ENCODE measurements around the gene GAB1. TPM values are rescaled to one million over a fixed set of nuclear protein-coding genes. Genes with fewer than 3 reads are reported as not detected.

Gene GAB1
- total RNA-seq, 1 experiment from 2014 or later, result 46.9 TPM

DNA sequence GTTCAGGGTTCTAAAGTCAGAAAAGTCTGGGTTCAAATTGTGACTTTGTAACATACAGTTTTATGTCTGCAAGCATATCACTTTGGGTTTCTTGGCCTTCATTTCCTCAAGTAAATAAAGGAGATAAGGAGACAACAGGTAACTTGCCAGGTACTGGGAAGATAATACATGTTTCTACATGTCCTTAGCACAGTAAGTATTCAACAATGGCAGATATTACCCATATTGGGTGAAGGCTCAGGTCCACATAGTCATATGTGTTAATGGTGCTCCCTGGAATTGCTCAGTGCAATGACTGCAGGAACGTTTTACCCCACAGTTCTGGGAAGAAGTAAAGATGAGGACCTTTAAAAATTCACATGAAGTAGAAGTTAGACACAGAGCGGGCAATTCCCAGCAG, 35.8 kb upstream of the GAB1 start:
- no peak overlapping the region for H3K4me3 Mint-ChIP-seq (ENCODE audit: unreplicated experiment)
- BruUV-seq (replicated peaks), result no TSS peak
- CTCF ChIA-PET, result no interaction called here
- Histone ChIP-seq H3K4me3 (ENCODE audit: low read depth, low read length) (no peak overlapping the region), H3K9me3 (no peaks in the 10 kb centered on the region), H3K4me1 (no peaks in the 10 kb centered on the region), H3K27me3 (replicated peaks; ENCODE audit: control insufficient read depth, insufficient read depth, low read length) (no peaks in the 10 kb centered on the region), H3K36me3 (ENCODE audit: control insufficient read depth, insufficient read depth, low read length) (no peaks in the 10 kb centered on the region)
- H3K4me1 Mint-ChIP-seq (ENCODE audit: low read depth, unreplicated experiment), result no peaks in the 10 kb centered on the region
- H3K36me3 Mint-ChIP-seq (ENCODE audit: insufficient read depth, unreplicated experiment), result no peaks in the 10 kb centered on the region
- no peak for TF ChIP-seq CTCF (IDR thresholded peaks at IDR 0.05; ENCODE audit: insufficient read depth in 1 of 2, low read depth in 1 of 2, low read length in 1 of 2, severe bottlenecking in 1 of 2, unreplicated experiment in 1 of 2)
- no peaks in the 10 kb centered on the region for H3K9me3 Mint-ChIP-seq (ENCODE audit: unreplicated experiment)
- no peak overlapping the region for H3K27ac Mint-ChIP-seq (ENCODE audit: unreplicated experiment)
- intact Hi-C loops (cut with micrococcal nuclease; ENCODE audit: unreplicated experiment), result no loop called here
- DNase-seq, result no peak
- POLR2A ChIA-PET, result no interaction called here
- H3K27me3 Mint-ChIP-seq (ENCODE audit: insufficient read depth, unreplicated experiment), result no peaks in the 10 kb centered on the region

- no peaks in the 10 kb centered on the region for H3K27me3 ChIP-seq (replicated peaks; ENCODE audit: control insufficient read depth, insufficient read depth, low read length)
- TF ChIP-seq CTCF (IDR thresholded peaks at IDR 0.05; ENCODE audit: insufficient read depth in 1 of 2, low read depth in 1 of 2, low read length in 1 of 2, severe bottlenecking in 1 of 2, unreplicated experiment in 1 of 2), result no peak
- intact Hi-C loops (cut with micrococcal nuclease; ENCODE audit: unreplicated experiment), result no loop called here
- BruUV-seq (replicated peaks), result no TSS peak
- no peak overlapping the region for H3K4me3 Mint-ChIP-seq (ENCODE audit: unreplicated experiment)
- no peaks in the 10 kb centered on the region for H3K36me3 ChIP-seq (ENCODE audit: control insufficient read depth, insufficient read depth, low read length)
- H3K9me3 ChIP-seq, result no peaks in the 10 kb centered on the region
- CTCF ChIA-PET, result no interaction called here
- no peaks in the 10 kb centered on the region for H3K4me1 ChIP-seq
- no peak overlapping the region for H3K4me3 ChIP-seq (ENCODE audit: low read depth, low read length)
- no peaks in the 10 kb centered on the region for H3K9me3 Mint-ChIP-seq (ENCODE audit: unreplicated experiment)
- POLR2A ChIA-PET, result no interaction called here
- H3K36me3 Mint-ChIP-seq (ENCODE audit: insufficient read depth, unreplicated experiment), result no peaks in the 10 kb centered on the region
- no peak overlapping the region for H3K27ac Mint-ChIP-seq (ENCODE audit: unreplicated experiment)
- DNase-seq, result no peak
- H3K27me3 Mint-ChIP-seq (ENCODE audit: insufficient read depth, unreplicated experiment), result no peaks in the 10 kb centered on the region
- H3K4me1 Mint-ChIP-seq (ENCODE audit: low read depth, unreplicated experiment), result no peaks in the 10 kb centered on the region
Observed at GRCh38 chr4:143302536-143302935, 34.1 kb upstream of the GAB1 start.

DNA sequence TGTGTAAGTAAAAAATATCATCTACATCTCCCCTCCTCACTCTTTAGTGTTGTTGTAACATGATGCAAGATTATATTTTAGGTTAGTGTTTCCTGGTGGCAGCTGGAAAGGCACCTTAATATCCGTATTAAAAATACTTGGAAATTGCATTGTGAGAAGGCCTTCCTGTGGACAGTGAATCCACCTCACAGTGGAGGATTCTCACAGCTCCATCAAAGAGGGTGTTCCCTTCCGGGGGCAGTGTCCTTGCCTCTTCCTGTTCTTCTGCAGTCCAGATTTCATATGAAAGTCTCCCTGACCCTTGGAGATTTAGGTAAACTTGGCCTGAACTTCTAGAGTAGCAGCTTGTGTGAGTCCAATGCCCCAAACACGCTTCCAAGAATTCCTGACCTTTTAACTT, 29.9 kb upstream of the GAB1 start:
- H3K36me3 ChIP-seq (ENCODE audit: control insufficient read depth, insufficient read depth, low read length), result no peaks in the 10 kb centered on the region
- ChIA-PET CTCF (no interaction called here), POLR2A (no interaction called here)
- H3K27me3 Mint-ChIP-seq (ENCODE audit: insufficient read depth, unreplicated experiment), result no peaks in the 10 kb centered on the region
- no peaks in the 10 kb centered on the region for H3K4me1 ChIP-seq
- H3K4me3 ChIP-seq (ENCODE audit: low read depth, low read length), result no peak overlapping the region
- no peaks in the 10 kb centered on the region for H3K9me3 ChIP-seq
- peaks cover 9% of the 10 kb centered on the region for H3K4me1 Mint-ChIP-seq (ENCODE audit: low read depth, unreplicated experiment)
- H3K4me3 Mint-ChIP-seq (ENCODE audit: unreplicated experiment), result no peak overlapping the region
- intact Hi-C loops (cut with micrococcal nuclease; ENCODE audit: unreplicated experiment), result no loop called here
- no peaks in the 10 kb centered on the region for H3K27me3 ChIP-seq (replicated peaks; ENCODE audit: control insufficient read depth, insufficient read depth, low read length)
- no peaks in the 10 kb centered on the region for H3K9me3 Mint-ChIP-seq (ENCODE audit: unreplicated experiment)
- DNase-seq, result no peak
- BruUV-seq (replicated peaks), result no TSS peak
- H3K36me3 Mint-ChIP-seq (ENCODE audit: insufficient read depth, unreplicated experiment), result no peaks in the 10 kb centered on the region
- no peak for TF ChIP-seq CTCF (IDR thresholded peaks at IDR 0.05; ENCODE audit: insufficient read depth in 1 of 2, low read depth in 1 of 2, low read length in 1 of 2, severe bottlenecking in 1 of 2, unreplicated experiment in 1 of 2)
- no peak overlapping the region for H3K27ac Mint-ChIP-seq (ENCODE audit: unreplicated experiment)
